GM12878 (cell line): ENCODE data around the gene YRDC. TPM values are rescaled to one million over a fixed set of nuclear protein-coding genes. Genes with fewer than 3 reads are reported as not detected.

ENCODE experiments used
- ATAC-seq: fragments of 200-7000 bp; cut with Tn5 transposase; 3 replicates; pipeline ENCODE4 v1.9.1; 2020; ENCODE audit warnings: mild to moderate bottlenecking, moderate library complexity
- BruUV-seq: library from RNA; stranded (reverse); fragments of 400-500 nt; replicated peaks from 2 replicates; lab custom pipeline; 2021; lab: Mats Ljungman, UMichigan
- CTCF ChIA-PET: fragments of 300-600 bp; sonication (Branson Sonifier 250); formaldehyde crosslinking; extraction: SDS; loops from one replicate; lab custom pipeline; 2021; ENCODE audit warnings: inconsistent platforms; lab: Yijun Ruan, JAX
- POLR2A ChIA-PET: fragments of 350-600 bp; formaldehyde crosslinking; extraction: SDS; loops from one replicate; lab custom pipeline; 2021; ENCODE audit warnings: inconsistent platforms; lab: Charles Lee
- RAD21 ChIA-PET: fragments of 300-600 bp; sonication (Branson Sonifier 250); formaldehyde crosslinking; loops from one replicate; lab custom pipeline; 2023; ENCODE audit warnings: antibody characterized with exemption; ENCODE audit not compliant: unreplicated experiment; lab: Charles Lee
- SMC1A ChIA-PET: fragments of 300-600 bp; sonication (Branson Sonifier 250); formaldehyde crosslinking; loops from one replicate; lab custom pipeline; 2023; ENCODE audit not compliant: unreplicated experiment, uncharacterized antibody; lab: Charles Lee
- DNase-seq: peaks from one replicate; pipeline ENCODE4 v3.0.0-alpha.2; 2011; ENCODE audit warnings: low read depth, low spot score
- FAIRE-seq: peaks from 3 replicates; lab custom pipeline; 2011; peaks lifted over from hg19 to GRCh38; lab: Jason Lieb, UNC
- H2AFZ ChIP-seq: 2 replicates; pipeline ENCODE4 v1.6.0; 2011; ENCODE audit warnings: low read depth, low read length, control low read depth; ENCODE audit not compliant: control insufficient read depth
- H3K27ac ChIP-seq: 2 replicates; pipeline ENCODE4 v1.5.1; 2011; ENCODE audit warnings: control low read depth; ENCODE audit not compliant: control insufficient read depth, insufficient read depth
- H3K27me3 ChIP-seq, 2 experiments: replicated peaks in 1 of 2; 2 replicates each; pipeline versions ENCODE4 v1.6.0 to v1.6.1; 2011; ENCODE audit warnings: low read length in 1 of 2; ENCODE audit not compliant: control insufficient read depth in 2 of 2, insufficient read depth in 2 of 2
- H3K36me3 ChIP-seq, 2 experiments: 2 replicates each; pipeline ENCODE4 v1.5.1; 2011; ENCODE audit warnings: low read length in 1 of 2; ENCODE audit not compliant: control insufficient read depth in 2 of 2, insufficient read depth in 2 of 2
- H3K4me1 ChIP-seq: 2 replicates; pipeline ENCODE4 v1.6.1; 2011; ENCODE audit warnings: mild to moderate bottlenecking, low read length, moderate library complexity, mixed read lengths; ENCODE audit not compliant: control insufficient read depth, insufficient read depth
- H3K4me2 ChIP-seq: 2 replicates; pipeline ENCODE4 v1.6.0; 2011; ENCODE audit warnings: control low read depth; ENCODE audit not compliant: control insufficient read depth, insufficient read depth
- H3K4me3 ChIP-seq: fragments of 200-600 bp; sonication (generic); 2 replicates; pipeline ENCODE4 v1.5.1; 2016
- H3K79me2 ChIP-seq: 2 replicates; pipeline ENCODE4 v1.6.0; 2011; ENCODE audit warnings: low read length; ENCODE audit not compliant: control insufficient read depth, insufficient read depth
- H3K9ac ChIP-seq: 2 replicates; pipeline ENCODE4 v1.8.0; 2011; ENCODE audit warnings: low read length, control low read depth, mixed read lengths; ENCODE audit not compliant: control insufficient read depth, insufficient read depth
- H3K9me3 ChIP-seq: replicated peaks from 3 replicates; pipeline ENCODE4 v1.5.1; 2011; ENCODE audit warnings: mild to moderate bottlenecking, low read length; ENCODE audit not compliant: control insufficient read depth, insufficient read depth
- H4K20me1 ChIP-seq: 2 replicates; pipeline ENCODE4 v1.6.0; 2011; ENCODE audit not compliant: control insufficient read depth, insufficient read depth
- E4F1 ChIP-seq: fragments of 450-650 bp; IDR thresholded peaks from 2 replicates; pipeline ENCODE4 v1.6.1; 2018; ENCODE audit warnings: borderline replicate concordance, mild to moderate bottlenecking; ENCODE audit not compliant: partially characterized antibody
- MYC ChIP-seq: IDR thresholded peaks from 2 replicates; pipeline ENCODE4 v1.6.1; 2011; ENCODE audit warnings: mild to moderate bottlenecking, low read length, moderate library complexity, inconsistent platforms; ENCODE audit not compliant: insufficient read depth, insufficient replicate concordance, insufficient read length, severe bottlenecking
- RFX5 ChIP-seq: IDR thresholded peaks from 2 replicates; pipeline ENCODE4 v1.6.1; 2011; ENCODE audit warnings: low read depth, low read length, improper control_type of control experiment
- SIN3A ChIP-seq: IDR thresholded peaks from 2 replicates; pipeline ENCODE4 v1.6.1; 2012; ENCODE audit warnings: low read depth, low read length, improper control_type of control experiment
- SIX5 ChIP-seq: IDR thresholded peaks from 2 replicates; pipeline ENCODE4 v1.6.1; 2011; ENCODE audit warnings: mild to moderate bottlenecking, low read depth, low read length, moderate library complexity; ENCODE audit not compliant: severe bottlenecking
- WGBS: methylation state at CpG from one replicate; pipeline ENCODE4 v1.1.6; 2016; ENCODE audit warnings: low lambda C conversion rate; ENCODE audit not compliant: insufficient replicate concordance, insufficient coverage; ENCODE audit errors: missing lambda C conversion rate; 5-methylcytosine and 5-hydroxymethylcytosine counted together
- in situ Hi-C: fragments of 300-500 bp; cut with MboI; formaldehyde crosslinking; loops from 9 replicates; pipeline ENCODE4 v1.14.3; 2018; ENCODE audit warnings: mixed read lengths
- intact Hi-C: fragments of 100-400 bp; cut with micrococcal nuclease; formaldehyde crosslinking; loops from one replicate; pipeline ENCODE4 v1.14.2; 2022; ENCODE audit not compliant: unreplicated experiment
- polyA plus RNA-seq, 11 experiments: library from polyadenylated mRNA; depleted of rRNA in 4 of 11; unstranded in 6 of 11; stranded (reverse) in 5 of 11; fragments of >200 nt; fragmentation: Nextera tagmentation in 4 of 11; fragmentation: Illumina TruSeq in 1 of 11; extraction: Ambion mirVana in 4 of 11; extraction: Trizol in 1 of 11; gene quantifications; 1 replicate in 1 of 11; 2 replicates in 10 of 11; pipeline versions ENCODE4 v1.2.1 to v1.2.3, GENCODE V29; 2011 to 2016; ENCODE audit warnings: inconsistent platforms in 2 of 11, missing spikeins in 2 of 11, low read depth in 1 of 11
- total RNA-seq, 4 experiments: library from RNA; depleted of rRNA in 3 of 4; stranded (reverse); fragments of >200 nt in 3 of 4; fragmentation: Illumina TruSeq in 1 of 4; extraction: Trizol in 1 of 4; gene quantifications; 2 replicates each; pipeline versions ENCODE4 v1.2.1 to v1.2.3, GENCODE V29; 2013 to 2021
- TF ChIP-seq, protein P1 (sequence below): fragments of 450-650 bp; IDR thresholded peaks from 2 replicates; pipeline ENCODE4 v1.6.1; 2017; ENCODE audit warnings: mild to moderate bottlenecking

YRDC gene
- total and polyA plus RNA-seq, 10 of the 15 experiments (the other 5 are each of a cell fraction or from before 2014, with no cell fraction given), result 2.9 to 36.2 (median 19.3) TPM

DNA sequence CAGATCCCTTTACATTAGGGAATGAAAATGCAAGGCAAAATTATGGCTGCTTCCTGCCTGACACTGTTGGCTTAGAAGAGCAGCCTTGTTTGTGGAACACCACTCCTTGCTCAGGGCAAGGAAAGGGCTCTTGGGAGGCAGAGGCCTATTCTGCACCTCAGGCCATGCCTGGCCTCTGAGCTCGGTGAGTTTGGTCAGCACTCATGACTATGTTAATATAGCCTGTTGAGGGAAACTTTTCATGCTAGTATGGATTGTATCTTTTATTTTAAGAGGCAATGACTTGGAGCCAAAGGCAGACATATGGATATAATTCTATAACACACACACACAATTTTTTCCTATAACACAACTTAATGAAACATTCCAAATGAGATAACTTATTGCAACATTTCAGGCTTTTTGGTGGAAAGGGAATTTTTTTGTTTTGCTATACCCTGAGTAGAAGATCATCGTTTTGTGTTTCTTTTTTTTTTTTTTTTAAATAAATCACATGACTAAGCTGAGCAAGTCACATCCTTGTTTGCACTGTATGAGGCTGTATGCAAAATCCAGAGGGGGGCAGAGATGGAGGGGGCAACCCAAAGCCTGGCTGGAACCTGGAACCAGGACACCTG, 5.6 kb upstream of the YRDC start:
- no peak for ATAC-seq
- H3K27me3 ChIP-seq, result no peaks in the 10 kb centered on the region
- DNase-seq, result no peak
- no peak overlapping the region for H3K4me3 ChIP-seq
- RAD21 ChIA-PET, result no interaction called here
- no peaks in the 10 kb centered on the region for H4K20me1 ChIP-seq
- 69% methylated on average over 2 of the region's 2 CpGs for WGBS
- H3K36me3 ChIP-seq, result peaks cover 13 to 16% of the 10 kb centered on the region in 2 experiments
- in situ Hi-C loops, result no loop called here
- intact Hi-C loops, result no loop called here
- H3K9ac ChIP-seq, result no peak overlapping the region
- H3K4me2 ChIP-seq, result no peak overlapping the region
- no peak for FAIRE-seq
- no TSS peak for BruUV-seq
- H3K9me3 ChIP-seq, result no peaks in the 10 kb centered on the region
- no peak overlapping the region for H2AFZ ChIP-seq
- CTCF ChIA-PET, result interaction anchor here (2.9 kb wide), 1 partner anchor 46 kb away, joined by 13 read pairs; the partner anchor contains the start of gene MTF1
- POLR2A ChIA-PET, result interaction anchor here (1.0 kb wide), 1 partner anchor 58 kb away, joined by 3 read pairs; no protein-coding TSS in a partner anchor
- SMC1A ChIA-PET, result no interaction called here
- H3K4me1 ChIP-seq, result peaks cover 7% of the 10 kb centered on the region; the same call in 1 of the 2 replicates
- peaks cover 3% of the 10 kb centered on the region for H3K79me2 ChIP-seq
- no peak overlapping the region for H3K27ac ChIP-seq
- no peak for TF ChIP-seq SIX5
- no peak for TF ChIP-seq RFX5
- TF ChIP-seq E4F1, result no peak
- TF ChIP-seq, protein P1, sequence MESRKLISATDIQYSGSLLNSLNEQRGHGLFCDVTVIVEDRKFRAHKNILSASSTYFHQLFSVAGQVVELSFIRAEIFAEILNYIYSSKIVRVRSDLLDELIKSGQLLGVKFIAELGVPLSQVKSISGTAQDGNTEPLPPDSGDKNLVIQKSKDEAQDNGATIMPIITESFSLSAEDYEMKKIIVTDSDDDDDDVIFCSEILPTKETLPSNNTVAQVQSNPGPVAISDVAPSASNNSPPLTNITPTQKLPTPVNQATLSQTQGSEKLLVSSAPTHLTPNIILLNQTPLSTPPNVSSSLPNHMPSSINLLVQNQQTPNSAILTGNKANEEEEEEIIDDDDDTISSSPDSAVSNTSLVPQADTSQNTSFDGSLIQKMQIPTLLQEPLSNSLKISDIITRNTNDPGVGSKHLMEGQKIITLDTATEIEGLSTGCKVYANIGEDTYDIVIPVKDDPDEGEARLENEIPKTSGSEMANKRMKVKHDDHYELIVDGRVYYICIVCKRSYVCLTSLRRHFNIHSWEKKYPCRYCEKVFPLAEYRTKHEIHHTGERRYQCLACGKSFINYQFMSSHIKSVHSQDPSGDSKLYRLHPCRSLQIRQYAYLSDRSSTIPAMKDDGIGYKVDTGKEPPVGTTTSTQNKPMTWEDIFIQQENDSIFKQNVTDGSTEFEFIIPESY, result no peak
- TF ChIP-seq SIN3A, result no peak
- no peak for TF ChIP-seq MYC
